ENCODE data around the gene TTLL1. TPM values are rescaled to one million over a fixed set of nuclear protein-coding genes. Genes with fewer than 3 reads are reported as not detected.
A peak's percentile ranks its signal among the peaks of the same experiment; 100 is the strongest.

TTLL1 gene
- total RNA-seq, 1 donor from 2014 or later = 19.1 TPM

DNA sequence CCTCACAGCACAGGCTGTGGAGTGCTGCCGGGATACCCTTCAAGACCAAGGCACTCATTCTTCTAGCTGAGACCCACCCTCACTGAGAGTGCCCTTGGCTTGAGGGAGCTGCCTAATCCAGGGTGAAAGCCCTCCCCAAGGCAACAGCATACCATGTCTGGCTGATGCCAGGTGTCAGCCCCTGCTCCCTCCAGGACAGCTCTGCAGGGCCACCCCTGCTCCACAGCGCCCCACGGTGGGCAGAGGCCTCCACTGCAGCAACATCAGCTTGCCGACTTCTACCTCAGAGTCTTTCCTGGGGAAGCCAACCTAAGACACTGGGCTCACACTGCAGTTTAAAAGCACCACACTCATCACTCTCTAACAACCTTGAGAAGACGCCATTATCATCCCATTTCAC lies 29.0 kb downstream of the TTLL1 start:
- Mint-ChIP-seq H3K9me3 (no peaks in the 10 kb centered on the region), H3K4me1 (no peaks in the 10 kb centered on the region), H3K27me3 (ENCODE audit: low read depth) (no peaks in the 10 kb centered on the region), H3K4me3 (no peak overlapping the region), H3K27ac (ENCODE audit: unreplicated experiment) (peak overlapping the region; percentile 57), H3K36me3 (ENCODE audit: low read depth) (peaks cover 6% of the 10 kb centered on the region)
- TF ChIP-seq, protein P1, sequence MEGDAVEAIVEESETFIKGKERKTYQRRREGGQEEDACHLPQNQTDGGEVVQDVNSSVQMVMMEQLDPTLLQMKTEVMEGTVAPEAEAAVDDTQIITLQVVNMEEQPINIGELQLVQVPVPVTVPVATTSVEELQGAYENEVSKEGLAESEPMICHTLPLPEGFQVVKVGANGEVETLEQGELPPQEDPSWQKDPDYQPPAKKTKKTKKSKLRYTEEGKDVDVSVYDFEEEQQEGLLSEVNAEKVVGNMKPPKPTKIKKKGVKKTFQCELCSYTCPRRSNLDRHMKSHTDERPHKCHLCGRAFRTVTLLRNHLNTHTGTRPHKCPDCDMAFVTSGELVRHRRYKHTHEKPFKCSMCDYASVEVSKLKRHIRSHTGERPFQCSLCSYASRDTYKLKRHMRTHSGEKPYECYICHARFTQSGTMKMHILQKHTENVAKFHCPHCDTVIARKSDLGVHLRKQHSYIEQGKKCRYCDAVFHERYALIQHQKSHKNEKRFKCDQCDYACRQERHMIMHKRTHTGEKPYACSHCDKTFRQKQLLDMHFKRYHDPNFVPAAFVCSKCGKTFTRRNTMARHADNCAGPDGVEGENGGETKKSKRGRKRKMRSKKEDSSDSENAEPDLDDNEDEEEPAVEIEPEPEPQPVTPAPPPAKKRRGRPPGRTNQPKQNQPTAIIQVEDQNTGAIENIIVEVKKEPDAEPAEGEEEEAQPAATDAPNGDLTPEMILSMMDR (conservative IDR thresholded peaks at IDR 0.05) = peak; percentile 69
- DNase-seq (ENCODE audit: low read depth, low spot score) = peak; percentile 60

GRCh38 chr22:43057641-43058040 lies 31.6 kb downstream of the TTLL1 start:
- H3K27me3 Mint-ChIP-seq (ENCODE audit: low read depth) = no peaks in the 10 kb centered on the region
- TF ChIP-seq, protein P1 (conservative IDR thresholded peaks at IDR 0.05) = no peak
- H3K4me3 Mint-ChIP-seq = no peak overlapping the region
- no peaks in the 10 kb centered on the region for H3K4me1 Mint-ChIP-seq
- no peak overlapping the region for H3K27ac Mint-ChIP-seq (ENCODE audit: unreplicated experiment)
- peaks cover 7% of the 10 kb centered on the region for H3K36me3 Mint-ChIP-seq (ENCODE audit: low read depth)
- DNase-seq (ENCODE audit: low read depth, low spot score) = no peak
- no peaks in the 10 kb centered on the region for H3K9me3 Mint-ChIP-seq

- DNase-seq (ENCODE audit: low read depth, low spot score) = peak; percentile 12
- TF ChIP-seq, protein P1 (conservative IDR thresholded peaks at IDR 0.05) = peak; percentile 49
- Mint-ChIP-seq H3K27ac (ENCODE audit: unreplicated experiment) (no peak overlapping the region), H3K36me3 (ENCODE audit: low read depth) (peaks cover 4% of the 10 kb centered on the region), H3K27me3 (ENCODE audit: low read depth) (no peaks in the 10 kb centered on the region), H3K4me1 (no peaks in the 10 kb centered on the region), H3K9me3 (no peaks in the 10 kb centered on the region), H3K4me3 (no peak overlapping the region)
Observed at GRCh38 chr22:43053176-43053575, 36.0 kb downstream of the TTLL1 start.

DNA sequence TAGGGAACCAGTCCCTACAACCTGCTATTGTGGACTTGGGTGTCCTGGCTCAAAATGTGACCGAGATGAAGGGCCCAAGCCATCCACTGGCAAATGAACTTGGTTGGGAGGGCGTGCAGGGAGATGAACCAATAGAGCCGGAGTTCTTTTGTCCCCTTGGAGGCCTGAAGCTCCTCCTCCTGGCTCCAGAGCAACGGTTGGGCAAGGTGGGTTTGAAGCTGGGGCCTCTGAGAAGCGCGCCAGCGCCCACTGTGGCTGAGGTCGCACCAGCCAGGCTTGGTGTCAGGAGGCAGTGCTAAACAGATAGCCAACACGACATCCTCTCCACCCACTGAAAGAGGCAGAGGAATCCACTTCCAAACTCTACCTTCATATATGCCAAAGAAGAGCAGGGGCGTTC lies 38.2 kb downstream of the TTLL1 start:
- no peaks in the 10 kb centered on the region for H3K4me1 Mint-ChIP-seq
- H3K4me3 Mint-ChIP-seq = no peak overlapping the region
- H3K36me3 Mint-ChIP-seq (ENCODE audit: low read depth) = peaks cover 4% of the 10 kb centered on the region
- TF ChIP-seq, protein P1 (conservative IDR thresholded peaks at IDR 0.05) = no peak
- no peak overlapping the region for H3K27ac Mint-ChIP-seq (ENCODE audit: unreplicated experiment)
- H3K27me3 Mint-ChIP-seq (ENCODE audit: low read depth) = no peaks in the 10 kb centered on the region
- no peak for DNase-seq (ENCODE audit: low read depth, low spot score)
- H3K9me3 Mint-ChIP-seq = no peaks in the 10 kb centered on the region

- Mint-ChIP-seq H3K4me1 (no peaks in the 10 kb centered on the region), H3K27ac (ENCODE audit: unreplicated experiment) (no peak overlapping the region), H3K4me3 (no peak overlapping the region), H3K36me3 (ENCODE audit: low read depth) (no peaks in the 10 kb centered on the region), H3K9me3 (no peaks in the 10 kb centered on the region), H3K27me3 (ENCODE audit: low read depth) (no peaks in the 10 kb centered on the region)
- TF ChIP-seq, protein P1 (conservative IDR thresholded peaks at IDR 0.05) = no peak
- DNase-seq (ENCODE audit: low read depth, low spot score) = no peak
Observed at GRCh38 chr22:43047605-43048004, 41.6 kb downstream of the TTLL1 start.

GRCh38 chr22:43044290-43044712 lies 44.9 kb downstream of the TTLL1 start:
- no peak for DNase-seq (ENCODE audit: low read depth, low spot score)
- TF ChIP-seq, protein P1 (conservative IDR thresholded peaks at IDR 0.05) = no peak
- peaks cover 4% of the 10 kb centered on the region for H3K4me1 Mint-ChIP-seq
- H3K4me3 Mint-ChIP-seq = no peak overlapping the region
- H3K36me3 Mint-ChIP-seq (ENCODE audit: low read depth) = no peaks in the 10 kb centered on the region
- no peaks in the 10 kb centered on the region for H3K9me3 Mint-ChIP-seq
- H3K27ac Mint-ChIP-seq (ENCODE audit: unreplicated experiment) = no peak overlapping the region
- H3K27me3 Mint-ChIP-seq (ENCODE audit: low read depth) = no peaks in the 10 kb centered on the region
